22Rv1 (cell line): ENCODE results near the gene HDLBP.

Experiments used
- ZFX ChIP-seq: fragments of 450-650 bp; IDR thresholded peaks from 2 replicates; pipeline ENCODE4 v1.6.1; 2017; ENCODE audit warnings: antibody characterized with exemption, borderline replicate concordance
- TF ChIP-seq, protein P1 (sequence below): fragments of 450-650 bp; IDR thresholded peaks from 2 replicates; pipeline ENCODE4 v1.5.1; 2017; ENCODE audit warnings: mild to moderate bottlenecking

DNA sequence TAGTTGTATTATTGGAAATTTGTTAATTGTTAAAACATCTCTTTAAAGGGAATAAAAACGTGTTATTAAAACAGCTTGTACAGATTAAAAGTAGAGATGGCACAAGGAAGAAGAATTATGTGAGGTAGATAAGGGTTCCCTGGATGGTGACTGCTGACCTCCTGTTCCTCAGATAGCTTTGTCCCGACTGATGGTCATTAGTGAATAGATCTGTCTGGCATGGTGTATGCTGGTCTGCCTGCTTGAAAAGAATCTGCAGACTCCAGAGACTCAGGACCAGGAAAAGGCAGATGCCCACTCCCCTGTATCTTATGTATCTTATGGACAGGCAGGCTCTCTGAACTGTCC is 35.0 kb upstream of the HDLBP start:
- TF ChIP-seq, protein P1, sequence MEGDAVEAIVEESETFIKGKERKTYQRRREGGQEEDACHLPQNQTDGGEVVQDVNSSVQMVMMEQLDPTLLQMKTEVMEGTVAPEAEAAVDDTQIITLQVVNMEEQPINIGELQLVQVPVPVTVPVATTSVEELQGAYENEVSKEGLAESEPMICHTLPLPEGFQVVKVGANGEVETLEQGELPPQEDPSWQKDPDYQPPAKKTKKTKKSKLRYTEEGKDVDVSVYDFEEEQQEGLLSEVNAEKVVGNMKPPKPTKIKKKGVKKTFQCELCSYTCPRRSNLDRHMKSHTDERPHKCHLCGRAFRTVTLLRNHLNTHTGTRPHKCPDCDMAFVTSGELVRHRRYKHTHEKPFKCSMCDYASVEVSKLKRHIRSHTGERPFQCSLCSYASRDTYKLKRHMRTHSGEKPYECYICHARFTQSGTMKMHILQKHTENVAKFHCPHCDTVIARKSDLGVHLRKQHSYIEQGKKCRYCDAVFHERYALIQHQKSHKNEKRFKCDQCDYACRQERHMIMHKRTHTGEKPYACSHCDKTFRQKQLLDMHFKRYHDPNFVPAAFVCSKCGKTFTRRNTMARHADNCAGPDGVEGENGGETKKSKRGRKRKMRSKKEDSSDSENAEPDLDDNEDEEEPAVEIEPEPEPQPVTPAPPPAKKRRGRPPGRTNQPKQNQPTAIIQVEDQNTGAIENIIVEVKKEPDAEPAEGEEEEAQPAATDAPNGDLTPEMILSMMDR = no peak
- TF ChIP-seq ZFX = no peak
